IPS DF 4.7 (cell line): ENCODE results near the gene LRIG1.

ENCODE experiments used
- DNase-seq: peaks from one replicate; pipeline ENCODE4 v3.0.0-alpha.2; 2013; ENCODE audit warnings: low spot score; ENCODE audit errors: extremely low read depth

LRIG1 gene

GRCh38 chr3:66500576-66501482, at the start of gene LRIG1:
TSS of gene LRIG1 (minus strand) at chr3:66501022. CDS start at chr3:66500407, 615 bp downstream.
- DNase-seq, result peak; percentile 81

- no peak for DNase-seq
Observed at GRCh38 chr3:66544619-66545429, 44.0 kb upstream of the LRIG1 start.

- DNase-seq, result no peak
Observed at GRCh38 chr3:66542153-66542552, 41.3 kb upstream of the LRIG1 start.

GRCh38 chr3:66539466-66539989, 38.7 kb upstream of the LRIG1 start:
- no peak for DNase-seq

GRCh38 chr3:66538390-66538789, 37.6 kb upstream of the LRIG1 start:
- DNase-seq, result no peak

- no peak for DNase-seq
Observed at GRCh38 chr3:66537735-66538134, 36.9 kb upstream of the LRIG1 start.

GRCh38 chr3:66536791-66537190, 36.0 kb upstream of the LRIG1 start:
- DNase-seq, result no peak

- DNase-seq, result no peak
Observed at GRCh38 chr3:66534304-66534845, 33.6 kb upstream of the LRIG1 start.

GRCh38 chr3:66532613-66533012, 31.8 kb upstream of the LRIG1 start:
- DNase-seq, result no peak

GRCh38 chr3:66532160-66532587, 31.4 kb upstream of the LRIG1 start:
- DNase-seq, result peak; percentile 91

- DNase-seq, result no peak
Observed at GRCh38 chr3:66531256-66531655, 30.4 kb upstream of the LRIG1 start.

- no peak for DNase-seq
Observed at GRCh38 chr3:66527246-66527645, 26.4 kb upstream of the LRIG1 start.

- DNase-seq, result no peak
Observed at GRCh38 chr3:66525771-66526170, 24.9 kb upstream of the LRIG1 start.

- no peak for DNase-seq
Observed at GRCh38 chr3:66520724-66521123, 19.9 kb upstream of the LRIG1 start.

- DNase-seq, result no peak
Observed at GRCh38 chr3:66518644-66519043, 17.8 kb upstream of the LRIG1 start.

- DNase-seq, result no peak
Observed at GRCh38 chr3:66518126-66518525, 17.3 kb upstream of the LRIG1 start.

- DNase-seq, result no peak
Observed at GRCh38 chr3:66517241-66517640, 16.4 kb upstream of the LRIG1 start.

GRCh38 chr3:66508461-66508860, 7.6 kb upstream of the LRIG1 start:
- DNase-seq, result no peak

- DNase-seq, result no peak
Observed at GRCh38 chr3:66507423-66508260, 6.8 kb upstream of the LRIG1 start.

GRCh38 chr3:66506154-66506553, 5.3 kb upstream of the LRIG1 start:
- DNase-seq, result no peak
